Left renal pelvis (tissue), 4 donors: ENCODE data around the gene PTPRF. TPM values are rescaled to one million over a fixed set of nuclear protein-coding genes. Genes with fewer than 3 reads are reported as not detected.
"Not testable (repeated sequence)": the region's sequence is repeated elsewhere in the genome, so short reads cannot be mapped to it uniquely, and the experiment has no call there.

Source experiments
- DNase-seq, 4 donors: peaks; one replicate each; pipeline ENCODE4 v3.0.0-alpha.2; 2013; ENCODE audit warnings: low read depth in 4 of 4, low spot score in 3 of 4
- polyA plus RNA-seq, 4 donors: library from polyadenylated mRNA; unstranded; fragments of 120-200 nt; gene quantifications; one replicate each; pipeline ENCODE4 v1.2.1, GENCODE V29; 2013; ENCODE audit not compliant: insufficient read length in 4 of 4

PTPRF gene
- polyA plus RNA-seq, 4 donors = 100 to 253 (median 200) TPM

DNA sequence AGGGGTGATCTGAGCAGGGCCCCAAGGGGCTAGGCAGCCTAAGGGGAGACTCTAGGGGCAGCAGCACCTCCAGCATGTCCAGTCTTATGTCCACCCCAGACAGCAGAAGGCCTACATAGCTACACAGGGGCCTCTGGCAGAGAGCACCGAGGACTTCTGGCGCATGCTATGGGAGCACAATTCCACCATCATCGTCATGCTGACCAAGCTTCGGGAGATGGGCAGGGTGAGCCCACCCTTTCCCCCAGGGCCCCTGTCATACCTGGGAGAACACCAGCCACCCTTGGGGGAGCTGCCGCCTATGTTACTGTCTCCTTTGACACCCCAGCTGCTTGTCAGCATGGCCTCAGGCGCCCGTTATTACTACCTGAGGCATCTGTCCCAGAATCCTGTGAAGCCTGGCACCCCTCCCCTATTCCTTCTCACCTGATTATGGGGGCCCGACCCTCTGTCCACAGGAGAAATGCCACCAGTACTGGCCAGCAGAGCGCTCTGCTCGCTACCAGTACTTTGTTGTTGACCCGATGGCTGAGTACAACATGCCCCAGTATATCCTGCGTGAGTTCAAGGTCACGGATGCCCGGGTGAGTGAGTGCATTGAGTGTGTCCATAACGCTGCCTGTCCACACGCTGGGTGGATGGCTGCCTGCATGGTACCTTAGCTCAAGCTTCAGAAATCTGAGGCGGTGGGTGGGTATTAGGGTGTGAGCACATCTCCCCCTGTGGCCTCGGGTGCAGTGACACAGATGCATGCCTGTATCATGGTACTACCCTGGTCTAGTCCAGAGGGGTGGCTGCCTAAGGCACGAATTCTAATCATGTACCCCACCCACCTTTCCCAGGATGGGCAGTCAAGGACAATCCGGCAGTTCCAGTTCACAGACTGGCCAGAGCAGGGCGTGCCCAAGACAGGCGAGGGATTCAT lies 89.6 kb downstream of the PTPRF start:
- DNase-seq = no peak

DNA sequence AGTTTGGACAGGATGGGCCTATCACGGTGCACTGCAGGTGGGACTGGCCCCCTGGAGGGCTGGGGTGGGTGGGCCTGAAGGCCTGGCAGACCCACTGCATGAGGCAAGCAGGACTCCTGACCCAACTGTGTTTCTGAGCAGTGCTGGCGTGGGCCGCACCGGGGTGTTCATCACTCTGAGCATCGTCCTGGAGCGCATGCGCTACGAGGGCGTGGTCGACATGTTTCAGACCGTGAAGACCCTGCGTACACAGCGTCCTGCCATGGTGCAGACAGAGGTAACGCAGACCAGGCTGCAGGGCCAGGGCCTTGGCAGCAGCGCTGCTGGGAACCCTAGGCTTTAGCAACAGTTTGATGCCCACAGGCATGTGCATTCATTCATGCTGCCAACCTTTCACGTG lies 90.3 kb downstream of the PTPRF start:
- DNase-seq = no peak

DNA sequence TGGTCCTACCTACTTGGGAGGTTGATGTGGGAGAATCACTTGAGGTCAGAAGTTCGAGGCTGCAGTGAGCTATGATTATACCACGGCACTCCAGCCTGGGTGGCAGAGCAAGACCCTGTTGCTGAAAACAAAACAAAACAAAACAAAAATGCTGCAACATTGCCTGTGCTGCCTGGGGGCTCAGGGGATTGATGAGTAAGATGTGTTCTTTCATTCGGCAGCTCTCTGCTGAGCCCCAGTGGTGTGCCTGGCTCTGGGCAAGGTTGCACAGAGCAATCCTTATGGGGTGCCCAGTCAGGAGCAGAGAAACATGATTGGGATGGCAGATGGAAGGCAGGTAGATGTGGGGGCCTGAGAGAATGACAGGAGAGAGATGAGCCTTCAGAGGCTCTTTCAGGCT lies 90.7 kb downstream of the PTPRF start:
- DNase-seq = no peak

DNA sequence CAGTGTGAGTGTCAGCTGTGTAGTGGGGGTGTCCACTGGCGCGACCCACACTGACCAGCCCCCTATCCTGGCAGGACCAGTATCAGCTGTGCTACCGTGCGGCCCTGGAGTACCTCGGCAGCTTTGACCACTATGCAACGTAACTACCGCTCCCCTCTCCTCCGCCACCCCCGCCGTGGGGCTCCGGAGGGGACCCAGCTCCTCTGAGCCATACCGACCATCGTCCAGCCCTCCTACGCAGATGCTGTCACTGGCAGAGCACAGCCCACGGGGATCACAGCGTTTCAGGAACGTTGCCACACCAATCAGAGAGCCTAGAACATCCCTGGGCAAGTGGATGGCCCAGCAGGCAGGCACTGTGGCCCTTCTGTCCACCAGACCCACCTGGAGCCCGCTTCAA lies 91.2 kb downstream of the PTPRF start:
- DNase-seq = no peak

DNA sequence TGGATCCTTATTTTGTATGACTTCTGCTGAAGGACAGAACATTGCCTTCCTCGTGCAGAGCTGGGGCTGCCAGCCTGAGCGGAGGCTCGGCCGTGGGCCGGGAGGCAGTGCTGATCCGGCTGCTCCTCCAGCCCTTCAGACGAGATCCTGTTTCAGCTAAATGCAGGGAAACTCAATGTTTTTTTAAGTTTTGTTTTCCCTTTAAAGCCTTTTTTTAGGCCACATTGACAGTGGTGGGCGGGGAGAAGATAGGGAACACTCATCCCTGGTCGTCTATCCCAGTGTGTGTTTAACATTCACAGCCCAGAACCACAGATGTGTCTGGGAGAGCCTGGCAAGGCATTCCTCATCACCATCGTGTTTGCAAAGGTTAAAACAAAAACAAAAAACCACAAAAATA lies 91.8 kb downstream of the PTPRF start:
- DNase-seq = no peak

DNA sequence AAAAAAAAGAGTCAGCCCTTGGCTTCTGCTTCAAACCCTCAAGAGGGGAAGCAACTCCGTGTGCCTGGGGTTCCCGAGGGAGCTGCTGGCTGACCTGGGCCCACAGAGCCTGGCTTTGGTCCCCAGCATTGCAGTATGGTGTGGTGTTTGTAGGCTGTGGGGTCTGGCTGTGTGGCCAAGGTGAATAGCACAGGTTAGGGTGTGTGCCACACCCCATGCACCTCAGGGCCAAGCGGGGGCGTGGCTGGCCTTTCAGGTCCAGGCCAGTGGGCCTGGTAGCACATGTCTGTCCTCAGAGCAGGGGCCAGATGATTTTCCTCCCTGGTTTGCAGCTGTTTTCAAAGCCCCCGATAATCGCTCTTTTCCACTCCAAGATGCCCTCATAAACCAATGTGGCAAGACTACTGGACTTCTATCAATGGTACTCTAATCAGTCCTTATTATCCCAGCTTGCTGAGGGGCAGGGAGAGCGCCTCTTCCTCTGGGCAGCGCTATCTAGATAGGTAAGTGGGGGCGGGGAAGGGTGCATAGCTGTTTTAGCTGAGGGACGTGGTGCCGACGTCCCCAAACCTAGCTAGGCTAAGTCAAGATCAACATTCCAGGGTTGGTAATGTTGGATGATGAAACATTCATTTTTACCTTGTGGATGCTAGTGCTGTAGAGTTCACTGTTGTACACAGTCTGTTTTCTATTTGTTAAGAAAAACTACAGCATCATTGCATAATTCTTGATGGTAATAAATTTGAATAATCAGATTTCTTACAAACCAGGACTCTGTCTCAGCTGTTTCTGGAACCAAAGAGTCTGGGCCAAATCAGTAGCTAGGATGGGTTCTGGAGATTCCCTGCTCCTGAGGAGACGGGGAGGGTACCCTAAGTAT lies 92.5 kb downstream of the PTPRF start:
- DNase-seq = no peak

DNA sequence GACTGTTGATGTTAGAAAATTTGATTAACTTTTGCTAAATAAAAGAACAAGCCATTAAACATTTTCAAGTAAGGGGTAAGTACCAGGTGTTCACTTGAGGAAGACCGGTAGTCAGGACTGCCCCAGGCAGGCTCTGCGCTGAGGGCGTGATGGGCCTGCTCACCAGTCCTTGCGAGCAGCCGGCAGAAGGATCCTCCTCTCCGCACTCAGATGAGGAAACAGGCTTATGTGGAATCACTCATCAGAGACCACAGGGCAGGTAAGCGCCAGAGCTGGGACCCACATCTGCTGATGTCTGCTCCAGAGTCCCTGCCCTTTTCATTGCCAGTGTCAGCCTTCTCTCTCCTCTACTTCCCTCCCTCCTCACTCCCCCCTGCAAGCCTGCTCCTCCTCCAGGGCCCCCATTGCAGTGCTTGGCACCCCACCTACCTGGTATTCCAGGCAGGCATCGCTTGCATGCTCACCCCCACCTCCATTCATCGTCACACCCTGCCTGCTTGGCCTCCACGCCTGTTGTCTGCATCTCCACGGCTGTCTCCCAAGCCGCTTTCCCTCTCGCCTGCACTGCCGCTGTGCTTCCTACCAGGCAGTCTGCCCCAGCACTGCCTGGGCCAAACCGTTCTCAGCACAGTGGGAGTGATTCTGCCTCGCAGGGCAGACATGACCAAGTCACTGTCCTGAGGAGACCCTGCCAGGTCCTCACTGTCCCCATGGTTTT lies 94.5 kb downstream of the PTPRF start:
- no peak for DNase-seq

DNA sequence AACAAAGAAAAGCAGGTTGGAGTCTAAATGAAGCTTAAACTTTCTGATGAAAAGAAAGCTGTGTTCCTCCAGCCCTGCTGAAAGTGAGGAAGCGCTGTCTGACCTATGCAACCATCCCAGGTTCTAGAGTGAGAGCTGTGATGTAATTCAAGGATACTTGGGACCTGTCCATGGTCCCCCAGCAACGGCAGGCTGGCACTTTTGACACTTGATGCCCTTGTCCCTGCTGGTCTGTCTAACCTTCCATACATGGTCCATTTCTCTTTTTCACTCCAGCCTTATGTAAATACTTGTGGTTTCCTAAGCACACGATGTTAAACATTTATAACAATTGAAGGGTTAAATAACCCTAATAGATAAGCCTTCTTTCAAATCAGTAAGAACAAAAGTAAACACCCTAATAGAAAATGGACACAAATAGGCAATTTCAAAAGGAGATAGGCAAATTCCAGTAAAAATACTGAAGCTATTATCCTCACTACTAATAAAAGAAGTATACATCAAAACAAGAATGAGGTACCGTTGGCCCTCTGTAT lies 101.5 kb downstream of the PTPRF start:
- no peak for DNase-seq

DNA sequence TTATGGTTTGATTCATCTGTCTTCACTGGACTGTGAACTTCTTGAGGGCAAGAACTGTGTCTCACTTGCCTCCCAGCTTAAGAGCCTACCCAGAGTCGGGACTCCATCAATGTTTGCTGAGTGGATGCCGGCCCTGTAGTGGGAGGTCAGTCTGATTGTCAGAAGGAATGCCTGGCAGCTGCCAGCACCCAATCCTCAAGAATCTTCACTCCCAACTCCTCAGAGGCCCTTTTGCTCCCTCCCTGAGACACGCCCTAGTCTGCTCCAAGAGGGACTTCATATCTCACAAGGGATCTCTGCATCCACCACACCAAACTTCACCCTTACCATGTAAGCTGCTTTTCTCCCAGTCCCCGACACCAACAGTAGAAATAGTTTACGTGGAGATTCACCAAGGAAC lies 104.0 kb downstream of the PTPRF start:
- no peak for DNase-seq

DNA sequence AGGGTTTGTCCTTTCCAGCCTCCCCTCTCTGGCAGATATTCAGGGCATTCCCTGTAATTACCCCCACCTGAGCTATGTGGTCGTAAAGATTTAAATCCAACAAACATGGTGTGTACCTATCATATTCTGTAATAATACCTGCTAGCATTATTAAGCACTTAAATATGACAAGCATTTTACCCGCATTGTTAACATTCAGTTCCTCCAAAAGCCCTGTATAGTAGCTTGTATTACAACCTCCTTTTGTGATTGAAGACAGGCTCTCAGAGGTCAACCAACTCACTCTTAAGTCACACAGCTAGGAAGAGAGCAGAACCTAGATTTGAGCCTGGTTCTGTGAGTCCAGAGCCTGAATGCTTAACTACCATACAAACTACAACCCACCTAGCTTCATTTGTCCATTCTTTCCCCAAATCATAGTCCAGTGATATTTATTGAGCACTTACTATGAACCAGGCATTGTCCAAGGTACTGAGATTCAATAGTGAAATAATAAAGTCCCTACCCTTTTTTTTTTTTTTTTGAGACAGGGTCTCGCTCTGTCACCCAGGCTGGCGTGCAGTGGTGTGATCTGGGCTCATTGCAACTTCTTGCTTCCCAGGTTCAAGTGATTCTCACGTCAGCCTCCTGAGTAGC lies 105.4 kb downstream of the PTPRF start:
- DNase-seq = no peak

DNA sequence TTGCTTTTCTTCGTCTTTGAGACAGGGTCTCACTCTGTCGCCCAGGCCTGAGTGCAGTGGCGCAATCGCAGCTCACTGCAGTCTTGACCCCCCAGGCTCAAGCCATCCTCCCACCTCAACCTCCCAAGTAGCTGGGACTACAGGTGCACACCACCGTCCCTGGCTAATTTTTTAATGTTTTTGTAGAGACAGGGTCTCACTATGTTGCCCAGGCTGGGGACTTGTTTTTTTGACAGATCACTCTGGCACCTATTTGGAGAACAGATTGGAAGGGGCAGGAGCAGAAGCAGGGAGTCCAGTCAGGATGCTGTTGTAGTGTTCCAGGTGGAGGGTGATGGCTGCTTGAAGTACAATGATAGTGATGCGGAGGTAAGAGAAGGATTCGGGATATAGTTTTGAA lies 106.6 kb downstream of the PTPRF start:
- no peak for DNase-seq

DNA sequence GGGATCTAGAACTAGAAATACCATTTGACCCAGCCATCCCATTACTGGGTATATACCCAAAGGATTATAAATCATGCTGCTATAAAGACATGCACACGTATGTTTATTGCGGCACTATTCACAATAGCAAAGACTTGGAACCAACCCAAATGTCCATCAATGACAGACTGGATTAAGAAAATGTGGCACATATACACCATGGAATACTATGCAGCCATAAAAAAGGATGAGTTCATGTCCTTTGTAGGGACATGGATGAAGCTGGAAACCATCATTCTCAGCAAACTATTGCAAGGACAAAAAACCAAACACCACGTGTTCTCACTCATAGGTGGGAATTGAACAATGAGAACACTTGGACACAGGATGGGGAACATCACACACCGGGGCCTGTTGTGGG lies 107.7 kb downstream of the PTPRF start:
- DNase-seq = not testable (repeated sequence)

DNA sequence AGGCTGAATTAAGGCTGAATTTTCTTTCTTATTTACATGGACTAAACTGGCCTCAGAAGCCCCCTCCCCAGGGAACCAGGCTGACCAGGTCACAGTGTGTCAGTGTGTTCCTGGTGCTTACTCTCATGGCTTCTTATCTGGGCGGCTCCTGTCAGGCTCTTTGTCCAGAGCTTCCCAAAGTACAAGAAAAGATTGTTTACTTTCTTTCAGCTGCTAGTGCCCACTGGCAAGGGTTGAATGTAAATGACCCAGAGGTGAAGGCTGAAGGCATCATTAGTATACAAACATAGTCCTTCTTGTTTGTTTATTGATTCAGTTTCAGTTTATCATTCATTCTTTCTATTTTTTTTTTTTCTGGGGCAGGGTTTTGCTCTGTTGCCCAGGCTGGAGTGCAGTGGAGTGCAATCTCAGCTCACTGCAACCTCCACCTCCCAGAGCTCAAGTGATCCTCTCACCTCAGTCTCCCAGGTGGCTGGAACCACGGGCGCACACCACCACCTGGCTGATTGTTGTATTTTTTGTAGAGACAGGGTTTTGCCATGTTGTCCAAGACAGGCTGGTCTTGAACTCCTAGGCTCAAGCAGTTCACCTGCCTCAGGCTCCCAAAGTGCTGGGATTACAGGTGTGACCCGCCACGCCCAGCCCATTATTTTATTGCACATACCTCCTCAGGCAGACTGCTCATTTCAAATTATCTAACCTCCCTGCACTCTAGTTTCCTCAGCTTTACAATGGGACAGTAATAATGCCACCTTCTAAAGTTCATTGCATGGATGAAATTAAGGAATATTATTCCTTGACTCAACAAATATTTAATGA lies 109.5 kb downstream of the PTPRF start:
- DNase-seq = no peak

DNA sequence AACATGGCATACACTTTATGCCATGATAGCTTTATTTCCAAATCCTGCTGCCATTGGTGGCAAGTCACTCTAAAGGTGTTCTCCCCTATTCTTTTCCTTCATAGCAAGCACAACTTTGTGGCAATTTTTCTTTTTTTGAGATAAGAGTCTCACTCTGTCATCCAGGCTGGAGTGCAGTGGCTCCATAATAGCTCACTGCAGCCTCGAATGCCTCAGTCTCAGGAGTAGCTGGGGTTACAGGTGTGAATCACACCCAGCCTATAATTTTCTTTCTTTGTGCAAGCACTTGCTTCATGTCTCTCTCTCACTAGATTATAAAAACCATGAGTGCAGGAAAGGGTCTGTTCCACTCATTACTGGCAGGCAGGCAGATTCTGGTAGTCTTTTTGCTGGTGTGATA lies 113.9 kb downstream of the PTPRF start:
- no peak for DNase-seq

DNA sequence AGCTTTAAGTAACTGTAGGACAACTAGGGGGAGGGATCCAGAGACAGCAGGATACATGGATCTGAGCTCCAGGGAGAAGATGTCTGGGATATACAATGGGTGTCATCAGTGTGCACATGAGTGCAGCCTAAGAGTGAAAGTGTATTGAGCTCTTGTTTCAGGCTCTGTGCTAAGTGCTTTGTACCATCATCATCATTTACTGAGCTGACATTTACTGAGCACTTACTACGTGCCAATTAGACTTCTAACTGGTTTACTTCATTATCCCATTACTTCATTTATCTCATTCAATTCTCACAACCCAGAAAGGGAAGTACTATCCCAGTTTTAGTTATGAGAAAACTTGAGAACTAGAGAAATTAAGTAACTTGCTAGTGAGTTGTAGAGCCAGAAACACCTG lies 114.8 kb downstream of the PTPRF start:
- no peak for DNase-seq

DNA sequence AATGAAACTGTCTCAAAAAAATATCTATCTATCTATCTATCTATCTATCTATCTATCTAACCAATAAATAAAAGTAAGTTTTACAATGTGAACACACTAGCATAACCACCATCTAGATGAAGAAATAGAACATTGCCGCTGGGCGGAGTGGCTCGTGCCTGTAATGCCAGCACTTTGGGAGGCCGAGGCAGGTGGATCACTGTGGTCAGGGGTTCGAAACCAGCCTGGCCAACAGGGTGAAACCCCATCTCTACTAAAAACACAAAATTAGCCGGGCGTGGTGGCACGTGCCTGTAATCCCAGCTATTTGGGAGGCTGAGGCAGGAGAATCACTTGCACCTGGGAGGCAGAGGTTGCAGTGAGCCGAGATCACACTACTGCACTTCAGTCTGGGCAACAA lies 116.6 kb downstream of the PTPRF start:
- not testable (repeated sequence) for DNase-seq

DNA sequence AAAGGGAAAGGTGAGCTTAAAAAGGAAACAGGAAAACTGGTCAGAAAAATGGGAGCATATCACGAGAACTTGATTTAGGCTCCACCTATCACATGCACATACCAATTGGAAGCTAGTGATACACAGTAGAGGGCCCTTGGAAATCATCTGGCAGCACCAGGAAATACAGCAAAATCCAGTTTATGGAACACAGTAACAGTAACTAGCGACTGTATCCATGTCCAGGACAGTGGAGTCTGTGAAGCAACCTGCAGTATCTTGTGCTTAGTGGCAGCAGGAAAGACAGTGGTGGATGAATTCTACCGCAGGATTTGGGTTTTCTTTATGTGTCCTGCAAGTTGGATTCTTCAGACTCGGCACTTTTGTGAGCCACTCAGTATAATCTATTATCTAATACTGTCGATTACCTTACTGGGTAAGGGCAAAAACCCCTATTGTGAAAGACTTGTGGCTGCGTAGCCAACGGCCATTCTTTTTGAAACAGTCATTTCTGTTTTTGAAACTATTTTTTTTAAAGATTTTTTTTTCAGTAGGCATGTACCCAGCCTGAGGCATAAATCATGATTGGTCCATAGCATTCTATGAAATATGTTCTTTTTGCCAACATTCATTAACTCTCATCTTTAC lies 117.7 kb downstream of the PTPRF start:
- DNase-seq = no peak

DNA sequence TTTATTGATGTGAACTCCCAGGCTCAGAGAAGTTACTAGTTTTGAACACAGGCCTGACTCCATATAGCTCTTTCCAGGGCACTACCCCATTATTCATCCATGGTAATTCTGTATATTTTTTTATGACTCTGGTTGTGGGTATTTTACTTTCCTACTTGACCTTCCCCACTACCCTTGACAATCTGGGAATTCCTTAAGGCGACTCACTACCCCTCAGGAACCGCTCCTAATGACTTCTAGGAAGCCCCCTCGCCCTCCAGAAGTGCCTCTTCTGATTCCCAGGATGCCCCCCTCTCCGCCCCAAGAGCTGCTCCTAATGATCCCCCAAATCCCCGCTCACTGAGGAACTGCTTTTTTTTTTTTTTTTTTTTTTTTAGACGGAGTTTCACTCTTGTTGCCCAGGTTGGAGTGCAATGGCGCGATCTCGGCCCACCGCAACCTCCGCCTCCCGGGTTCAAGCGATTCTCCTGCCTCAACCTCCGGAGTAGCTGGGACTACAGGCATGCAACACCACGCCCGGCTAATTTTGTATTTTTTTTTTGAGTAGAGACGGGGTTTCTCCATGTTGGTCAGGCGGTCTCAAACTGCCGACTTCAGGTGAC lies 118.3 kb downstream of the PTPRF start:
- no peak for DNase-seq
